Nucleus accumbens (tissue), 56 donors: ENCODE measurements around the gene GRM4.
"Not testable (repeated sequence)": the region's sequence is repeated elsewhere in the genome, so short reads cannot be mapped to it uniquely, and the experiment has no call there.

Experiments
- DNase-seq, 56 donors: peaks; one replicate each; lab custom pipeline; 2025; lab: John Stamatoyannopoulos, UW

GRM4 gene

DNA sequence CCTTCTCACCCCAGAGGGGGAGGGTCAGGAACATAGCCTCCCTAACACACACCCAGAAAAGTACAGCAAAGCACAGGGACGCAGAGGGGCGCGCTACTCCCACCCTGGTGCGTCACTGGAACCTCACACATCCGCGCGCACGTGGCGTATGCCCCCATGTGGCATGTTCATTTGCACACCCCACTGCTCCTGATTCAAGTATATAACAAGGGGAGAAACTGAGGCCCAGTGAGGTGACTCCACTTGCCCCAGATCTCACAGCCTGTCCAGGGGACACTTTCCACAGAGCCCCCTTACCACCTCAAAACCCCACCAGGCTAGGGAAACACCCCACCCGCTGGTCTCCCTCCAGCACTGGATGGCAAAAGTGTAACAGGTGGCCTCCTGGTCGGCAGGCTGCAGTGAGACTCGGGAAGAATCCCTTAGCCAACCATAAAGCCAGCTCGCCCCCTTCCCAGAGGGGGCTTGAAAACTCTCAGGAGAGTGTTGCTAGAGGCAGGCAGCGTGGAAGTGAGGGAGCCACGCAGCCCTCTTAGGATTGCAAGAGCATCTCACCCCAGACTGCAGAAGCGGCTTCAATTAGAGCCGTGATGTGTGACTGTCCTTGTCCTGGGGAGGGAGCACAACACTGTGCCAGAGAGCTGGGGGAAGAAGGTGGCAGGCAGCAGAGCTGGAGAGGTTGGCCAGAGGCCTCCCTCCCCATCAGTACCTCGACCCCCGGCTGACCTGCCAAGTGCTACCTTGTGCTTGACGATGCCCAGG, at the start of gene GRM4:
Gene GRM4 (minus strand): TSS at position 67 of the 762 bp plus-strand sequence. CDS start 12,591 bp downstream, outside the sequence.
- peak in 15 of 56 donors; percentile 15 to 69 (median 28) for DNase-seq

DNA sequence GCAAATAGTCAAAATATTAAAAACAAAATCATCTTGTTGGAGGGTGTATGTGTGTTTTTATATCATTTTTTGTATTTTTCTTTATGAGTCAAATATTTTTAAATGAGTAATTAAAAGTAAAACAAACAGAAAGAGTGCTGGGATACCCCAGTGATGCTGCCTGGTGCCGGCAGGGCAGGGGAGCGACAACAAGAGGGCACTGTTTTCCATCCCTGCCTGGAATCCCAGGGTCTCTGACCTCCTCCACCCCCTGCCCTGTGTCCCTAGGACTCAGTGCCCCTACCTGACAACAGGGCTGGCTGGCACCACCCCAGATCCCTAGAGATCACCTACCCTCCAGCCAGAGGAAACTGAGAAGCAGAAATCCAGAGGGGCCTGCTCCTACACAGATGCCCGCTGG, 48.9 kb upstream of the GRM4 start:
- DNase-seq, result no peak

DNA sequence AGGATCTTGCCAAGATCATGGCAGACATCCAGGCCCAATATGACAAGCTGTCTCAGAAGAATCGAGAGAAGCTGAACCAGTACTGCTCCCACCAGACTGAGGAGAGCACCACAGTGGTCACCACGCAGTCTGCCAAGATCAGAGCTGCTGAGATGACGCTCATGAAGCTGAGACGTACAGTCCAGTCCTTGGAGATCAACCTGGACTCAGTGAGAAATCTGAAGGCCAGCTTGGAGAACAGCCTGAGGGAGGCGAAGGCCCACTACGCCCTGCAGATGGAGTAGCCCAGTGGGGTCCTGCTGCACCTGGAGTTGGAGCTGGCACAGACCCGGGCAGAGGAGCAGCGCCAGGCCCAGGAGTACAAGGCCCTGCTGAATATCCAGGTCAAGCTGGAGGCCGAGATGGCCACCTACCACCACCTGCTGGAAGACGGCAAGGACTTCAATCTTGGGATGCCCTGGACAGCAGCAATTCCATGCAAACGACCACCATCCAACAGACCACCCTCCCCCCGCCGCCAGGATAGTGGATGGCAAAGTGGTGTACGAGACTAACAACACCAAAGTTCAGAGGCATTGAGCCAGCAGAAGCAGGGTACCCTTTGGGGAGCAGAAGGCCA, 44.7 kb upstream of the GRM4 start:
- DNase-seq, result no peak

DNA sequence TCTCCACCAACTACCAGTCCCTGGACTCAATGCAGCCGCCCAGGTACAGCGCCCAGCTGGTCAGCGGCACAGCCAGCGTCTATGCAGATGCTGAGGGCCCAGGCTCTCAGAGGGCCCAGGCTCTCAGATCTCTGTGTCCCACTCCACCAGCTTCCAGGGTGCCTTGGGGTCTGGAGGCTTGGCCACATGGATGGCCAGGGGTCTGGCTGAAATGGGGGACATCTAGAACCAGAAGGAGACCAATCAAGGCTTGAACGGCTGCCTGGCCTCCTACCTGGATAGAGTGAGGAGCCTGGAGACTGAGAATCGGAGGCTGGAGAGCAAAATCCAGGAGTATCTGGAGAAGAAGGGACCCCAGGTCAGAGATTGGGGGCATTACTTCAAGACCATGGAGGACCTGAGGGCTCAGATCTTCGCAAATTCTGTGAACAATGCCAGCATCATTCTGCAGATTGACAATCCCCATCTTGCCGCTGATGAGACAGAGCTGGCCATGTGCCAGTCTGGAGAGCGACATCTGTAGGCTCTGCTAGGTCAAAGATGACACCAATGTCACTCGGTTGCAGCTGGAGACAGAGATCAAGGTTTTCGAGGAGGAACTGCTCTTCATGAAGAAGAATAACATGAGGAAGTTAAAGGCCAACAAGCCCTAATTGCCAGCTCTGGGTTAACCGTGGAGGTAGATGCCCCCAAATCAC, 44.1 kb upstream of the GRM4 start:
- DNase-seq, result peak in 13 of 56 donors; percentile 5 to 46 (median 14)

DNA sequence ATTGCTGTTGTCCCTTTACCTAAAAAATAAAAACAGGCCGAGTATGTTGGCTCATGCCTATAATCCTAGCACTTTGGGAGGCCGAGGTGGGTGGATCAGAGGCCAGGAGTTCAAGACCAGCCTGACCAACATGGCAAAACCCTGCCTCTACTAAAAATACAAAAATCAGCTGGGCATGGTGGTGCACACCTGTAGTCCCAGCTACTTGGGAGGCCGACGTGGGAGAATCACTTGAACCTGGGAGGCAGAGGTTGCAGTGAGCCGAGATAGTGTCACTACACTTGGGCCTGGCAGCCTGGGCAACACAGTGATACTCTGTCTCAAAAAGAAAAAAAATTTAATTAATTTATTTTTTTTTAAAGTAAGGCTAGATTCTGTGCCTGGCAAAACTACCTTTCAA, 38.8 kb upstream of the GRM4 start:
- not testable (repeated sequence) for DNase-seq

DNA sequence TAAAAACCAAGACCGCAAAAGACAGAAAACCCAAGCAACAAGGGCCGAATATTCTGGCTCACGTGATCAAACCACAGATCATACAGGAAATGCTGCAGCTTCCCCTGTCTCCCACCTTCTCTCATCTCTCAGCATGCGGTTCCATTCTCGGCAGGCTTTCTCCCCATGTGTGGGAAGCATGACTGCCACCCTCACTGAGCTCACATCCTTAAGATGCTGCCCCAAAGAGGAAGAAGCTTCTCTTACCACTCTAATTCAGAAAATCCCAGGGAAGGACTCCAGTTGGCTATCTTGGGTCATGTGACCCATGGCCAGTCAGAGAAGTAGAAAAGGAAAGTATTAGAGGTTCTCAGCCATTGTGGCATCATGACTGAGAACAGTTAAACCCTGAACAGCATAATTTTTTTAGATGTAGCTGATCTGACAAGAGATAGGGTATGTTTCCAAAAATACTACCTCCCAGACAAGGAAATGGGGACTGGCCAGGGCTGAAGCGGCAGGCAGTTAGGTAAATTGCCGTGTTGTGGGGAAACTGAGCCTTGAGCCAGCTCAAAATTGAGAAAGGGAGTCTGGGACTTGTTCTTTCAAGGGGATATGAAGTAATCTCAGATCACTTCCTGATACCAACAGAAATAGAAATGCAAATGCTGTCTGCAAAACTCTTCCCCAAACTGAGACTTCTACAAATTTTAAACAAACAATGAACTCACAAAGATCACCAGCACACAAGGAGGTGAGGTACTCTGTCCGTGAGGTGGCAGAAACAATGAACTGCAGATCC, 37.1 kb upstream of the GRM4 start:
- DNase-seq, result peak in 1 of 56 donors; percentile 5

DNA sequence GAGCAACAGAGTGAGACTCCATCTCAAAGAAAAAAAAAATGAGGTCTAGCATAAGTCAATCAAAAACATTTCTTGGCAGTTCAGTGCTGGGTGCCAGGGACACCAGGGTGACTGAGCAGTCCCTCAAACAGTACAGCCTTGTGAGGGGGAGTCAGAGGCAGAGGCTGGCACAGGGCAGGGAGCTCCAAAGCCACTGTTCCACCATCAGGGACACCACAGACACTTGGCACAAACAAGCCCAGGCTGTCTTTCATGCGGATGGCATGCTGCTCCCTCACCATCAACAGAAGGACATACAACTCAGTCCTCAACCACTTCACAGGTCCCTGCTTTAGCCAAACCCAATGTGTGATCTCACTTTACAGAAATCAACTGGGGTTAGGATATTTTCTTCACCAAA, 36.0 kb upstream of the GRM4 start:
- no peak for DNase-seq

DNA sequence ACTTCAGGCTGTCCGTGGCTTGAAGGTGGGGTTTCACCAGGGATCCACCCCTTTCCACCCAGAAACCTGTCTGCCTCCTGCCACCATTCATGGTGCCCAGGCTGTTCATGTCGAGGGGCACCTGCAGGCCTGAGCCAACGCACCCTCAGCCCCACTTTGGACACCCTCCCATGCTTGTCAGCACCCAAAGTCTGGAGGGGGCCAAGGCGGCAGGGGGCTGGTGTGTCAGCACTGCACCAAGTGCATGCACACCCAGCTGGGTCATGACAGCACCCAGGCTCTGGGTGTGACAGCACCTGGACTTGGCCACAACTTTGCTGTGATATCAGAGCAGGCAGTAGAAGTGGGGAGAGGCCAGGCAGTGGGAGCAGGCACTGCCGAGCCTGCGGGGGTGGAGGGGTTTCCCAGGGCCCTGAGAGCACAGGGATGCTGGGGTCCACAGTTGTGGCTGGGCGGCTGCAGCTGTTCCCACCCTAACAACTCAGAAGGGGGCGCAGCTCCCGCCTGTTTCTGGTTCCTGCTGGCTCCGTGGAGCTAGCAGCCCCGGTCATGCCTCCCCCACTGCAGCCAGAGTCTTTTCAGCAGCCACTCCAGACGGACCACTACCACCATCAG, 33.3 kb upstream of the GRM4 start:
- DNase-seq, result no peak

DNA sequence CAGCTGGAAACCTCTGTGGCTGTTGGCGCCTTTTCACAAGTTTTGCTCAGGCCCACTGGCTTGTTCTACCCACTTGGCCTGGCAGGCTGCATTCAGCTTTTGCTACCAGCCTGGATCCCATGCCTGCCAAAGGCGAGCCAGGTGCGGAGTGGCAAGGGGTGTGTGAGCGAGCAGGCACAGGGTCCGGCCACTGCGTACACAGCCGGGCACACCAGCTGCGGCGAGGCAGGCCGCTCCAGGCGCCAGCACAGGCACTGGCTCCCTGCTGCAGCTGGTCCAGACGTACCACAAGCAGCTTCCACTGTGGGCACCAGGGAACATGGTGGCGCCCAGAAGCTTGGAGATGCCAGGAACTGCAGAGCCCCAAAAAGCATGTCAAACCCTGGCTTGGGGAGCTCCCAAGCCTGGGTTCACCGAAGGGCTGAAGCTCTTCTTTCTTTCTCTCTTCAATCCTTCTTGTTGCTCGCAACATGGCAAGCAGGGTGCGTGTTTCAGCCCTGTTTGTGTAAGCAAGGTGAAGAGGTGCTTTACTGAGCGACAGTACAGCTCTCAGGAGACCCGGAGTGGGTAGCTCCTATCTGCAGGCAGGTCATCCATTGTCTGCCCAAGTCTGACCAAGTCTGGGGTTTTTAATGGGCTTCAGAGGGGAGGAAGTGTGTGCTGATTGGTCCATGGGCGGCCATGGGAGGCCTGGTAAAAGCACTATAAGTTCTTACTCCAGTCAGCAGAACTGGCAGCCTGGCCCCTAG, 32.6 kb upstream of the GRM4 start:
- DNase-seq, result no peak

DNA sequence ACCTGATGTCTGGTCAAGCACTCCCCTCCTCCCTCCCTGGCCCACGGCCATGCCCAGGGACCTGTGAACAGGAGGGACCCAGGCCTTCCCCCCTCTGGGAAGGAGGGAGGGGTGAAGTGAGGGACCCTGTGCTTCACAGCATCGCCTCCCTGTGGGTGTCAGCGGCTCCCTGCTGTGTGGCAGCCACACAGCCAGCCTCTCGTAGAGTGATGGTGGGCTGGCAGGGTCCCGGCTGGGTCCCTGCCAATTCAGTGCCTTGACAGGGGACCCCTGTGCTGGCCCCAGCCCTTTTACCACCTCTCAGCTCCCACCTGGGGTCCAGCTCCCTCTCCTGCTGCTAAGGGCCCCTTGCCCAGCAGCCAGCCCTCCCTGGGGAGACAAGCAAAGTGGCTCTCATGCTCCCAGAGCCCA, 31.3 kb upstream of the GRM4 start:
- no peak for DNase-seq

DNA sequence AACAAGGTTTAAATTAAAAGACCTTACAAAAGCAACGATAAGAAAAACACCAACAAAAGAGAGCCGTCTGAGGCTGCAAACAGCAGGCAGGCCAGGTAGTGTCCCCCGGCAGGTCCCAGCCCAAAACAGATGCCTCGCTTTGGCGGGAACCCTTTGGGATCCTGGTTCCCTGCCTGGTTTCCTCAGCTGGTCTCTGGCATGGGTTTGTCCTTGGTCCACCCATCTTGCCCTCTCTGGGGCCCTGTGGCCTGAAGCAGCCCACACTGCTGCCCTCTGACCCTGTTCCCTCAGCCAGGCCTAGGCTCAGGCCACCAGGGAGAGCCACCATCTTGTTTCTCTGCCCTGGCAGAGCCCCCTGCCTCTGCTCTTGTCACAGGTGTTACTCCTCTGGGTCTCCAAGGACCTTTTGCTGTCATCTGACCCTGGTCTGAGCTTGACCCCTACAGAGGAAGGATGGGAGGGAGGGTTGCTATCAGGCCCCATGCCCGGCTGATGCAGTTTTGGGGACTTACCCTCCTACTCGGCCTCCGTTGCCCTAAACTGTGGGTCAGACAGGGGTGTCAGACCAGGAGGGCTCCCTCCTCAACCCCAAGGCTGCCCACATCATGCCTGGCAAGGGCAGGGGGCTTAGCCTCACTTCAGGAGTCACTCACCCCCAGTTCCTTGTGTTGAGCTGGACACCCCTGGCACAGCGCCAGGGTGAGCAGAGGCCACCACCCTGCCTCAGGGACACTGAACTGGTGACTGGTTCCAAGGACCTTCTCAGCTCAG, 30.6 kb upstream of the GRM4 start:
- no peak for DNase-seq

DNA sequence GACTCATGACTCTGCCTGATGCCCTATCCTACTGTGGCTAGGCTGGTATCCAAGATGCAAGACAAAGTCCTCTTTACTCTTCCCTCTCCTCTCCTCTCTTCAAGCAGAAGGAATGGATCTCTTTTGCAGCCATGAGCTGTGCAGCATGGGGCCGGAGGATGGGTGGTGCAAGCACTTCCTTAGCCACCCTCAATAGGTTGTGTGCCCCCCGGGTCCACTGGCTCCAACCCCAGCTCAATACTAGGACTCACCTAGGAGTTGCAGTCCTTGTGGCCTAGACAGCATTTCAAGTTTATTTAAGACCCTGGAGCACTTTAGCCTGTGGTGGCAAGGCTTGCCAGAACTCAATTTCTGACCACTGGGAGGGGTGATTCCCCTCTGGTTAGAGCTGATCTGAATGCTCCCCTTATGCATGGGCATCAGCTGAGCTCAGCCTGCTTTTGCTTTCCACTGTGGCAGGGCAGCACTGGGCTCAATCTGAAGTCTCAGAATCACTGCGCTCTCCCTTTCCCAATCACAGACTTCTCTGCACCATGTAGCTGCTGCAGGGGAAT, 29.0 kb upstream of the GRM4 start:
- peak in 1 of 56 donors; percentile 9 for DNase-seq

DNA sequence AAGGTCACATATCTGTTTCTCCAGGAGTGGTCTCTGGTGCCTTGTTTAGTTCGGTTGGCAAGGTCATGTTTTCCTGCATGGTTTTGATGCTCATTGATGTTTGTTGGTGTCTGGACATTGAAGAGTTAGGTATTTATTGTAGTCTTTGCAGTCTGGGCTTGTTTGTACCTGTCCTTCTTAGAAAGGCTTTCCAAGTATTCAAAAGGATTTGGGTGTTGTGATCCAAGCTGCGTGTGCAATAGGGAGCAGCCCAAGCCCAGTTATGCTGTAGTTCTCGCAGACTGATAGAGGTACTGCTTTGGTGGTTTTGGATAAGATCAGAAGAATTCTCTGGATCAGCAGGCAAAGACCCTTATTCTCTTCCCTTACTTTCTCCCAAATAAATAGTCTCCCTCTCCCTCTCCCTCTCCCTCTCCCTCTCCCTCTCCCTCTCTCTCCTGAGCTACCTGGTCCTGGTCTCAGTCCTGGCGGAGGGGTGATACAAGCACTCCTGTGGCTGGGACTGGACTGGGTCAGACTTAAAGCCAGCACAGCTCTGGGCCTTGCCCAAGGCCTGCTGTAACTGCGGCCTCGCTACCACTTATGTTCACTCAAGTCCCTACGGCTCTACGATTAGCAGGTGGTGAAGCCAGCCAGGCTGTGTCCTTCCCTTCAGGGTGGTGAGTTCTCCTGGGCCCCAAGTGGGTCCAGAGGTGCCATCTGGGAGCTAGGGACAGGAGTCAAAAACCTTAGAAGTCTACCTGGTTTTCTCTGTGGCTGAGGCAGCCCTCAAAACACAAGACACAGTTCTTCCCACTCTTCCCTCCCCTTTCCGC, 27.3 kb upstream of the GRM4 start:
- no peak for DNase-seq

DNA sequence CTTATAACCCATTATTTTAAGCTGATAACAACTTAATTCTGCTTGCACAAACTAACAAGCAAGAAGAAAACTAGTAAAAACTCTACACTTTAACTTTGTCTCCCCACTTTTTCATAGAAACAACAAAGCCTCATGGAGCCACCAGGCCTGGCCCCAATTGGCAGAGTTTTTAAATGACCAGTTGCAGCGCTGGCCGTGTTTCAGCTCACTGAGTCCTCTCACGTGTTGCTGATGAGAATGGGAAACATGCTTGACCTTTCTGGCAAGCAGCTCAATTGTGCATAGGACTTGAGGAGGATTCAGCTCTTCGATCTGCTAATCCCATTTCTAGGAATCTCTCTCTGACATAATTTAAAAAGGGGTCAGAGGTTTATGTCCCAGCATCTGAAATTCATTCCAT, 24.5 kb upstream of the GRM4 start:
- no peak for DNase-seq

DNA sequence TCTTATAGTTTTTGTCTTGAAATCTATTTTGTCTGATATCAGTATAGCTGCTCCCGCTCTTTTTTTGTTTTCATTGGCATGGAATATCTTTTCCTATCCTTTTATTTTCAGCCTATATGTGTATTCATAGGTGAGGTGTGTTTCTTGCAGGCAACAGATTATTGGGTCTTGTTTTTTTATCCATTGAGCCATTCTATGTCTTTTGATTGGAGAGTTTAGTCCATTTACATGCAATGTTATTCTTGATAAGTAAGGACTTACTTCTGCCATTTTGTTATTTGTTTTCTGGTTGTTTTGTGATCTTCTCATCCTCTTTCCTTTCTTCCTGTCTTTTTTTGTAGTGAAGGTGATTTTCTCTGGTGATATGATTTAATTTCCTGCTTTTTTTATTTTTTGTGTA, 24.0 kb upstream of the GRM4 start:
- no peak for DNase-seq

DNA sequence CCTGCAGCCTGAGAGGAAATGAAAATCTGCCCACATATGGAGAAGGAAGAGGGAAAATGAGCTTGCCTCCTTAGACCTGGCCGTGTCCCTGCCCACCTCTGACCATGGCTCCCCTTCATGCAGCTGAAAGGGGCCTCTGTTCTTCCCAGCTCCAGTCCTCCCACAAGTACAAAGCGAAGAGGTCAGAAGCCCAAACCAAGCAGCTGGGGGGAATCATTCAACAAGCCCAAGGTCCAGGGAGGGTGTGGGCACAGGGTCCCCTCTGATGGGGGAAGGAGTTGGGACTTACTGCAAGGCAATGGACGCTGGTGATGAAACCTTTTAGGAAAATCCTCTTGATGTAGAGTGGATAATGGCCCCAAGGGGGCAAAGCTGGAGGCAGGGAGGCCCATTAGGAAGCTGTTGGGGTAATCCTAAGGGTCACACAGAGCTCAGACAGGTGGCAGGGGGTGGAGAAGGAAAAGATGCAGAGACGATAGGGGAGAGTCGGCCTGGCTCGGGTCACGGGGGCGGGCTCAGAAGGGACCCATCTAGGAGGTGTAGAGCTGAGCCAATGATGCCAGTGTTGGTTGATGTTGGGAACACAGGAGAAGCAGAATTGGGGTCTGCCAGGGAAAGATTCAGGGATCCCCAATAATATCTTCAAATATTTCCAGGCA, 16.1 kb upstream of the GRM4 start:
- no peak for DNase-seq

DNA sequence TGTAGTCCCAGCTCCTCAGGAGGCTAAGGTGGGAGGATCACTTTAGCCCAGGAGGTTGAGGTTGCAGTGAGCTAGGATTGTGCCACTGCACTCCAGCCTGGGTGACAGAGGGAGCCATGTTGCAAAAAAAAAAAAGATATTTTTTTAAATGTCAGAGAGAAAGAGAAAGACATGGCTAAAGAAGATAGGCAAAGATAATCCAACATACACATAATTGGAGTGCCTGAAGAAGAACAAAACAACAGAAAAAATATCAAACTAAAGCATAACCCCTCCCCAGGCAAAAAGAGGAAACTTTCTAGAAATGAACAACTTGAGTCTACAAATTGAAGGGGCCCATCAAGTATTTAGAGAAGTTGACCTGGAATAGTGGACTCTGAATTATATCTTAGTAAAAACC, 14.0 kb upstream of the GRM4 start:
- no peak for DNase-seq
